ENCODE data around the gene PI4KA. TPM values are rescaled to one million over a fixed set of nuclear protein-coding genes. Genes with fewer than 3 reads are reported as not detected.

PI4KA gene
- total RNA-seq, 4 donors from 2014 or later, result 76.5 to 164 (median 115) TPM

- no peak for DNase-seq (ENCODE audit: low spot score in 2 of 2)
- Histone ChIP-seq H3K4me1 (no peaks in the 10 kb centered on the region), H3K27me3 (no peaks in the 10 kb centered on the region), H3K4me3 (no peak overlapping the region), H3K9me3 (no peaks in the 10 kb centered on the region), H3K36me3 (peaks cover 0 to 87% (median 3%) of the 10 kb centered on the region in 3 donors), H3K27ac (no peak overlapping the region)
- 76 to 89% methylated on average over 4 of the region's 4 CpGs for WGBS, 2 donors
- TF ChIP-seq POLR2A (IDR thresholded peaks at IDR 0.05) (no peak), CTCF (IDR thresholded peaks at IDR 0.05) (no peak), EP300 (IDR thresholded peaks at IDR 0.05) (no peak)
These were observed 70.6 kb downstream of the PI4KA start for GRCh38 chr22:20787746-20788626.

DNA sequence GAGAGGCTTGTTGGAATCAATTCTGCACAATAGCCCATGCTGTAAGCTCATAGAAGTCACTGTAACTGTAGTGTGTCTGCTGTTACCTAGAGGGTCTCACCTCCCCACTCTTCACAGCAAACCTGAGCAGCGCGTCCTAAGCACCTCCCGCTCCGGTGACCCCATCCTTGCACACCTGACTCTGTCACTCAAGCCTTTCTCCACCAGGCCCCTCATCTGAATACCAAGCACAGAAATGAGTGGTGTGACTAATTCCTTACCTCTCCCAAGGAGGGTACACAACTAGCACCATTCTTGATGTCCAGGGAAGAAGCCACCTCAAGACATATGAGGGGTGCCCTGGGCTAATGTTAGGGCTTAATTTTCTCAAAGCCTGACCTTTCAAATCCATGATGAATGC is 71.4 kb downstream of the PI4KA start:
- no peak overlapping the region for H3K4me3 ChIP-seq
- TF ChIP-seq EP300 (IDR thresholded peaks at IDR 0.05), result no peak
- TF ChIP-seq CTCF (IDR thresholded peaks at IDR 0.05), result no peak
- no peak for TF ChIP-seq POLR2A (IDR thresholded peaks at IDR 0.05)
- no peaks in the 10 kb centered on the region for H3K9me3 ChIP-seq
- 98 to 100% methylated on average over 4 of the region's 4 CpGs for WGBS, 2 donors
- DNase-seq (ENCODE audit: low spot score in 2 of 2), result no peak
- no peaks in the 10 kb centered on the region for H3K27me3 ChIP-seq
- peaks cover 0 to 84% (median 0%) of the 10 kb centered on the region in 3 donors for H3K36me3 ChIP-seq
- H3K27ac ChIP-seq, result no peak overlapping the region
- H3K4me1 ChIP-seq, result no peaks in the 10 kb centered on the region

- Histone ChIP-seq H3K27me3 (no peaks in the 10 kb centered on the region), H3K4me3 (no peak overlapping the region), H3K4me1 (no peaks in the 10 kb centered on the region), H3K36me3 (peaks cover 0 to 78% (median 0%) of the 10 kb centered on the region in 3 donors), H3K9me3 (no peaks in the 10 kb centered on the region), H3K27ac (no peak overlapping the region)
- TF ChIP-seq EP300 (IDR thresholded peaks at IDR 0.05) (no peak), CTCF (IDR thresholded peaks at IDR 0.05) (no peak), POLR2A (IDR thresholded peaks at IDR 0.05) (no peak)
- WGBS, 2 donors, result 89 to 90% methylated on average over 9 to 10 of the region's 10 CpGs
- no peak for DNase-seq (ENCODE audit: low spot score in 2 of 2)
These were observed 72.1 kb downstream of the PI4KA start for GRCh38 chr22:20786536-20786979.

GRCh38 chr22:20786048-20786447 is 72.6 kb downstream of the PI4KA start:
- H3K9me3 ChIP-seq, result no peaks in the 10 kb centered on the region
- H3K27me3 ChIP-seq, result no peaks in the 10 kb centered on the region
- 90 to 98% methylated on average over 6 to 8 of the region's 8 CpGs for WGBS, 2 donors
- no peaks in the 10 kb centered on the region for H3K4me1 ChIP-seq
- H3K36me3 ChIP-seq, result peaks cover 0 to 72% (median 0%) of the 10 kb centered on the region in 3 donors
- no peak for DNase-seq (ENCODE audit: low spot score in 2 of 2)
- no peak overlapping the region for H3K4me3 ChIP-seq
- no peak overlapping the region for H3K27ac ChIP-seq
- TF ChIP-seq POLR2A (IDR thresholded peaks at IDR 0.05) (no peak), EP300 (IDR thresholded peaks at IDR 0.05) (no peak), CTCF (IDR thresholded peaks at IDR 0.05) (no peak)

DNA sequence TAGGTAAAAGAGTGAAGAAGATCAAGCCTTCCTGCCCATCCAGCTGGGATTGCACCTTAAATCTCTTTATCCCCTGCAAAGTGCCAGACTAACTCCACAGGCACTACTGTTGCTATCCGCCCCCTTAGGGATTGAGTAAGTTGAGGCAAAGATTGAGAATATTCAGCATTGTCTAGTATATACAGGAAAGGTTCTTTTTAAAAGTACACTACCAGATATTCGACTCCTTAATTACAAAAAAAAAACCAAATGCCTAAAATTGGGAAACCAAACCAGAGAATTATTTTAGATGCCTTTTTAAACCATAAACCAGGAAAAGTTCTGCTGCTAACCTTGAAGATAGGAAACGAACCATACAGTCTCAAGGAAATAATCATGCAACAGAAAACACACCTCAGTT is 73.2 kb downstream of the PI4KA start:
- H3K36me3 ChIP-seq, result peaks cover 0 to 68% (median 0%) of the 10 kb centered on the region in 3 donors
- no peak overlapping the region for H3K4me3 ChIP-seq
- H3K4me1 ChIP-seq, result no peaks in the 10 kb centered on the region
- H3K27ac ChIP-seq, result no peak overlapping the region
- TF ChIP-seq EP300 (IDR thresholded peaks at IDR 0.05) (no peak), CTCF (IDR thresholded peaks at IDR 0.05) (no peak), POLR2A (IDR thresholded peaks at IDR 0.05) (no peak)
- H3K9me3 ChIP-seq, result no peaks in the 10 kb centered on the region
- WGBS, 2 donors, result 88 to 90% methylated on average over 3 of the region's 3 CpGs
- no peaks in the 10 kb centered on the region for H3K27me3 ChIP-seq
- DNase-seq (ENCODE audit: low spot score in 2 of 2), result no peak

Data from tibial nerve (tissue), 4 donors.